WTC11 (cell line): ENCODE results near the gene SH3D19.

Experiments used
- AFF4 ChIP-seq: sonication (generic); formaldehyde crosslinking; IDR thresholded peaks from 2 replicates; pipeline ENCODE4 v1.8.1; 2023; ENCODE audit warnings: mild to moderate bottlenecking, missing genetic modification reagents, borderline replicate concordance
- CREB1 ChIP-seq: sonication (generic); formaldehyde crosslinking; IDR thresholded peaks from 2 replicates; pipeline ENCODE4 v1.8.0; 2023; ENCODE audit warnings: mild to moderate bottlenecking, missing genetic modification reagents
- CTCF ChIP-seq: fragments of 200-600 bp; IDR thresholded peaks from 2 replicates; pipeline ENCODE4 v1.8.0; 2022; ENCODE audit warnings: antibody characterized with exemption
- ELF4 ChIP-seq: sonication (generic); formaldehyde crosslinking; IDR thresholded peaks from 2 replicates; pipeline ENCODE4 v1.8.1; 2022; ENCODE audit warnings: low read depth, mild to moderate bottlenecking, moderate library complexity, missing genetic modification reagents
- IRF2 ChIP-seq: sonication (generic); formaldehyde crosslinking; IDR thresholded peaks from 2 replicates; pipeline ENCODE4 v1.8.0; 2022; ENCODE audit warnings: low read depth, missing genetic modification reagents, borderline replicate concordance
- KAT7 ChIP-seq: sonication (generic); formaldehyde crosslinking; IDR thresholded peaks from 2 replicates; pipeline ENCODE4 v1.8.1; 2023; ENCODE audit warnings: missing genetic modification reagents, mild to moderate bottlenecking, borderline replicate concordance
- MYBL2 ChIP-seq: sonication (generic); formaldehyde crosslinking; IDR thresholded peaks from 2 replicates; pipeline ENCODE4 v1.8.1; 2023; ENCODE audit warnings: mild to moderate bottlenecking, moderate library complexity, missing genetic modification reagents
- TCF7 ChIP-seq: sonication (generic); formaldehyde crosslinking; IDR thresholded peaks from 2 replicates; pipeline ENCODE4 v1.8.0; 2022; ENCODE audit warnings: mild to moderate bottlenecking, low read depth, missing genetic modification reagents, moderate library complexity
- ZNF317 ChIP-seq: sonication (generic); formaldehyde crosslinking; IDR thresholded peaks from 2 replicates; pipeline ENCODE4 v1.8.1; 2023; ENCODE audit warnings: low read depth, mild to moderate bottlenecking, moderate library complexity, missing genetic modification reagents, borderline replicate concordance

- TF ChIP-seq MYBL2 (CRISPR knock-in tag), result no peak
- no peak for TF ChIP-seq CREB1 (CRISPR knock-in tag)
- no peak for TF ChIP-seq ZNF317 (CRISPR knock-in tag)
- peak; percentile 85 for TF ChIP-seq CTCF
- TF ChIP-seq KAT7 (CRISPR knock-in tag), result no peak
- no peak for TF ChIP-seq IRF2 (CRISPR knock-in tag)
- no peak for TF ChIP-seq TCF7
- TF ChIP-seq AFF4, result no peak
- TF ChIP-seq ELF4, result no peak
These were observed 37.2 kb upstream of the SH3D19 start for GRCh38 chr4:151362404-151363164.
